ENCODE results near the gene SPTBN5. TPM values are rescaled to one million over a fixed set of nuclear protein-coding genes. Genes with fewer than 3 reads are reported as not detected.

SPTBN5 gene
- total RNA-seq, 2 donors from 2014 or later: 0.72 to 2.3 TPM

DNA sequence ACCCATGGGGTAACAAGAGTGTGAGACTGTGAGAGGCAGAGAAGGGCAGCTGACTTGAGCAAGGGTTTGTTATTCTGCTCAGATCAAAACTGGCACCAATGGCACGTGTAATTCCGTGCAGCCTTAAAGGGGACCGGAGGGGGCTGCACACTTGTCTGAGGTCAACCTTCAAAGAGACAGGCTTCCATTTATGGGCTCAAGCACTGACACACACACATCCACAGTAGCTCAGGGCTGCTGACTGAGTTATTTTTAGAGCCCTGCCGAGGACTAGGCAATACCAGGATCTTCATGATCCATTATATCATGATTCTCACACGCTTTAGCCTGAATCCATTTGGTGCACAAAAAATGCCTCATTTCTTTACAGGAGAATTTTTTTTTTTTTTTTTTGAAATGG is 20.6 kb upstream of the SPTBN5 start:
- H3K27me3 ChIP-seq: no peaks in the 10 kb centered on the region
- H3K4me3 ChIP-seq: no peak overlapping the region
- no peak overlapping the region for H3K27ac ChIP-seq
- intact Hi-C loops (cut with DNase I): no loop called here
- no peaks in the 10 kb centered on the region for H3K4me1 ChIP-seq
- no peak for DNase-seq
- H3K9me3 ChIP-seq: no peaks in the 10 kb centered on the region
- no peaks in the 10 kb centered on the region for H3K36me3 ChIP-seq
- no peak overlapping the region for H3K9ac ChIP-seq (ENCODE audit: low read depth in 2 of 2, low read length in 2 of 2)
- TF ChIP-seq, protein P1, sequence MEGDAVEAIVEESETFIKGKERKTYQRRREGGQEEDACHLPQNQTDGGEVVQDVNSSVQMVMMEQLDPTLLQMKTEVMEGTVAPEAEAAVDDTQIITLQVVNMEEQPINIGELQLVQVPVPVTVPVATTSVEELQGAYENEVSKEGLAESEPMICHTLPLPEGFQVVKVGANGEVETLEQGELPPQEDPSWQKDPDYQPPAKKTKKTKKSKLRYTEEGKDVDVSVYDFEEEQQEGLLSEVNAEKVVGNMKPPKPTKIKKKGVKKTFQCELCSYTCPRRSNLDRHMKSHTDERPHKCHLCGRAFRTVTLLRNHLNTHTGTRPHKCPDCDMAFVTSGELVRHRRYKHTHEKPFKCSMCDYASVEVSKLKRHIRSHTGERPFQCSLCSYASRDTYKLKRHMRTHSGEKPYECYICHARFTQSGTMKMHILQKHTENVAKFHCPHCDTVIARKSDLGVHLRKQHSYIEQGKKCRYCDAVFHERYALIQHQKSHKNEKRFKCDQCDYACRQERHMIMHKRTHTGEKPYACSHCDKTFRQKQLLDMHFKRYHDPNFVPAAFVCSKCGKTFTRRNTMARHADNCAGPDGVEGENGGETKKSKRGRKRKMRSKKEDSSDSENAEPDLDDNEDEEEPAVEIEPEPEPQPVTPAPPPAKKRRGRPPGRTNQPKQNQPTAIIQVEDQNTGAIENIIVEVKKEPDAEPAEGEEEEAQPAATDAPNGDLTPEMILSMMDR (IDR thresholded peaks at IDR 0.05): no peak

DNA sequence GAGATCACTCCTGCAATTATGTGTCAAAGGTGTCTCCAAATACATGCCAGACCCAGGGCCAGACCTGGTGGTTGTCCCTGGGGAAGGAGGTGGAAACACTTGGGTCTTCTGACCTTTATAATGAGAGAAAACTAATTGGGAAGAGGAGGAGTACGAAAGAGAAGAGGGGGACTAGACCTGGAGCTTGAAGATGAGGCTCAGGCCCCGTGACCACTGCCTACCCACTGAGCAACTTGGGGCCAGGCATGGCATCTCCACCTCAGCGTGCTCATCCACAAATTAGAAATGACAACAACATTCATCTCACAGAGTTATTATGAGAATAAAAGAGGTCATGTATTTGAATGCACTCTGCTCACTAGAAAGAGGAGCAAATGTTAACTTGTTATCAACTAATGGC is 19.4 kb upstream of the SPTBN5 start:
- Histone ChIP-seq H3K4me3 (no peak overlapping the region), H3K9me3 (no peaks in the 10 kb centered on the region), H3K9ac (ENCODE audit: low read depth in 2 of 2, low read length in 2 of 2) (no peak overlapping the region), H3K27me3 (no peaks in the 10 kb centered on the region), H3K27ac (no peak overlapping the region), H3K4me1 (no peaks in the 10 kb centered on the region), H3K36me3 (no peaks in the 10 kb centered on the region)
- no peak for DNase-seq
- intact Hi-C loops (cut with DNase I): no loop called here
- TF ChIP-seq, protein P1 (IDR thresholded peaks at IDR 0.05): no peak

DNA sequence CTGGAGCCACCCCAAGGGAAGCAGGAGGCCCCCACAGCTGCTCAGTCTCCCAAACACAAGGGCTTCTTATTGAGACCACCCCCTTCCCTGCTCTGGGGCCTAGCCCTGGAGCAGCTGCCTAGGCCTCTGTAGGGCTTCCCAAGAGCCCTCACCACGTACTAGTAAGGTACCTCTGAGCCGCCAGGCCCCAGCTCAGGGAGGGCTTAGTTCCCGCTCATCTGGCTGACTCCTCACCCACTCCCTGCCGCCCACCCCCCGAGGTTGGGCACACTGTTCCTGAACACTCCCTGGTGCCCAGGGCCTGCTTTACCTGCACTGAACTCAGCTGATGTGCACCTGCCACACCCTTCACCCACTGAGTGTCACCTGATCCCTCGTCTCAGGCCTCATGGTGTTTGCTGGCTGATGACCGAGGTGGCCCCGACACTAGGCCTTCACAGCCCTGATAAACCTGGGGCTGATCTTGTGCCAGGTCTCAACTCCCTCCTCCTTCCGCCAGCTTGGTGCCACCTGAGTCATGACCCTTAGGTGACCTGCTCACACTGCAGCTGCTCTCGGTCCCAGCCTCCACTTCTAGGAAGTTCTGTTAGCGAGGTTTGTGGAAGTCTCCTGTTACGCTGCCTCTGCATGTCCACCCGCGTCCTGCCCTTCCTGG is 18.0 kb upstream of the SPTBN5 start:
- TF ChIP-seq, protein P1 (IDR thresholded peaks at IDR 0.05): no peak
- no peak overlapping the region for H3K4me3 ChIP-seq
- no peaks in the 10 kb centered on the region for H3K4me1 ChIP-seq
- no peak overlapping the region for H3K27ac ChIP-seq
- H3K9ac ChIP-seq (ENCODE audit: low read depth in 2 of 2, low read length in 2 of 2): no peak overlapping the region
- peaks cover 4% of the 10 kb centered on the region for H3K36me3 ChIP-seq
- DNase-seq: no peak
- intact Hi-C loops (cut with DNase I): no loop called here
- H3K9me3 ChIP-seq: no peaks in the 10 kb centered on the region
- H3K27me3 ChIP-seq: no peaks in the 10 kb centered on the region

DNA sequence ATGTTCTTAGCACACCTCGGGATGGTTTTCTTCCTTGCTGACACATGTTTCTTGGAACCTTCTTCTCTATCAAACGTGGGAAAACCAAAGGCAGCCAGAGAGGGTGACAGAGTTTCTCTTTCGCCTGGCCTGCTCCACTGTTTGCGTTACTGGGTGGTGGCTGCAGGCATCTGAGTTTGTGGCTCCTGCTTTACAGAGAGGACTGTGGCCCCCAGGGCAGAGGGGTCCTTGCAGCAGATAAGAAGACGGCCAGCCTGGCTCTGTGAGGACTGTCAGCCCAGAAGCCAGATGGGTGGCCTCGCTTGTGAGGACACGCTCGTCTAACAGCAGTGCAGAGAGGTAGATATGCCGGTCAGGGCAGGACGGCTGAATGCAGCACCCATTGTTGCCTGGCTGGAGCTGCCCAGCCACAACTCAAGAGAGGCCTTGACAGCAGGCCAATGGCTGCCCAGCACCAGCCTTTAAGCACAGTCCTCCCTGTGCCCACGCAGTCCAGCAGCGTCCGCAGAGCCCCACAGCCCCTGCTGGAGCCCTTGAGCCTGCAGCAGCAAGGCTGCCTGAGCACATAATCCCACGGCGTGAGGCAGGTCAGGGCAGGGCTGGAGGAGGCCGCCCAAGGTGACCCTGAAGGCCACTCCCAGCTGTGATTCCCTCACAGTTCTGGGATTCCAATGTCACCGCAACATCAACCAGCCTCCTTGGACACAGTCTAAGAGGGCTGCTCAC is 15.0 kb upstream of the SPTBN5 start:
- Histone ChIP-seq H3K4me1 (no peaks in the 10 kb centered on the region), H3K36me3 (peaks cover 8% of the 10 kb centered on the region), H3K27ac (no peak overlapping the region), H3K4me3 (no peak overlapping the region), H3K9me3 (no peaks in the 10 kb centered on the region), H3K9ac (ENCODE audit: low read depth in 2 of 2, low read length in 2 of 2) (no peak overlapping the region), H3K27me3 (no peaks in the 10 kb centered on the region)
- intact Hi-C loops (cut with DNase I): no loop called here
- TF ChIP-seq, protein P1 (IDR thresholded peaks at IDR 0.05): no peak
- DNase-seq: no peak

DNA sequence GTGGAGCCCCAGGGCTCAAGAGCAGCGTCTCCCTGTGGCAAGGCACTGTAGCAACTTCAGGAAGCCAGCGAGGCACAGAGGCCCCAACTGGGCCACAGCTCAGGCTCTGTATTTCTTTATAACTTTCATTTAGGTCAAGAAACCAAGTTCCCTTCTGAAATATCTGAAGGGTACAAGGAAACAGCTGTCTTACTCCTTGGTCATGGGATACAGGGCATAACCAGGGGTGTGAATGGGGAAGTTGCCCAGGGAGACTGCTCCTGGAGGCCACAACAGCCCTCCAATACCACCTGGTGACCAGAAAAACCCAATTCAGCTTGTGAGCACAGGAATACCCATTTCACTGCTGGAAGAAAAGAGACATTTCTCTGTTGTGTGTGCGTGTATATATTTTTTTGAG is 13.3 kb upstream of the SPTBN5 start:
- Histone ChIP-seq H3K27me3 (no peaks in the 10 kb centered on the region), H3K36me3 (peaks cover 8% of the 10 kb centered on the region), H3K4me1 (no peaks in the 10 kb centered on the region), H3K4me3 (no peak overlapping the region), H3K27ac (no peak overlapping the region), H3K9ac (ENCODE audit: low read depth in 2 of 2, low read length in 2 of 2) (no peak overlapping the region), H3K9me3 (no peaks in the 10 kb centered on the region)
- TF ChIP-seq, protein P1 (IDR thresholded peaks at IDR 0.05): no peak
- no peak for DNase-seq
- intact Hi-C loops (cut with DNase I): no loop called here
